ENCODE results near the gene ADGRG6. TPM values are rescaled to one million over a fixed set of nuclear protein-coding genes. Genes with fewer than 3 reads are reported as not detected.
"Not testable (repeated sequence)": the region's sequence is repeated elsewhere in the genome, so short reads cannot be mapped to it uniquely, and the experiment has no call there.

ADGRG6 gene
- total RNA-seq, 4 donors from 2014 or later = 1.5 to 6.0 (median 3.2) TPM

DNA sequence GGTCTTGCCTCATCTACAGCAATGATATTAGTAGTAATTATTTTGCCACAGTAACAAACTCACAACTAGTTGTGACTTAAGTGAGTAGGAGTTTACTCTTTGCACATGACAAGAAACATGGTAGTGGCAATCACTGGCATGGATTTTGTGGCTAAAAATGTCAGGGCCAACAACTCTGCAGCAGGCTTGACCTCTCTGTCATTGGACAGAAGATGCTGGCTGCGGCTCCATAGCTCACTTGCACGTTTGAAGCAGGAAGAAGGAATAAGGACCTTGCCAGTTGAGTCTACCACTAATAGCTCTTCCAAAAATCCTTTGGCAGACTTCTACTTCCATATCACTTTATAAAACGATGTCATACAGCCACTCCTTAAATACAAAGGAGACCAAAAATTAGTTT, 117.3 kb downstream of the ADGRG6 start:
- TF ChIP-seq, protein P1, sequence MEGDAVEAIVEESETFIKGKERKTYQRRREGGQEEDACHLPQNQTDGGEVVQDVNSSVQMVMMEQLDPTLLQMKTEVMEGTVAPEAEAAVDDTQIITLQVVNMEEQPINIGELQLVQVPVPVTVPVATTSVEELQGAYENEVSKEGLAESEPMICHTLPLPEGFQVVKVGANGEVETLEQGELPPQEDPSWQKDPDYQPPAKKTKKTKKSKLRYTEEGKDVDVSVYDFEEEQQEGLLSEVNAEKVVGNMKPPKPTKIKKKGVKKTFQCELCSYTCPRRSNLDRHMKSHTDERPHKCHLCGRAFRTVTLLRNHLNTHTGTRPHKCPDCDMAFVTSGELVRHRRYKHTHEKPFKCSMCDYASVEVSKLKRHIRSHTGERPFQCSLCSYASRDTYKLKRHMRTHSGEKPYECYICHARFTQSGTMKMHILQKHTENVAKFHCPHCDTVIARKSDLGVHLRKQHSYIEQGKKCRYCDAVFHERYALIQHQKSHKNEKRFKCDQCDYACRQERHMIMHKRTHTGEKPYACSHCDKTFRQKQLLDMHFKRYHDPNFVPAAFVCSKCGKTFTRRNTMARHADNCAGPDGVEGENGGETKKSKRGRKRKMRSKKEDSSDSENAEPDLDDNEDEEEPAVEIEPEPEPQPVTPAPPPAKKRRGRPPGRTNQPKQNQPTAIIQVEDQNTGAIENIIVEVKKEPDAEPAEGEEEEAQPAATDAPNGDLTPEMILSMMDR (IDR thresholded peaks at IDR 0.05 in 4 of 5, conservative IDR thresholded peaks at IDR 0.05 in 1 of 5) = no peak
- no peak for TF ChIP-seq POLR2A (IDR thresholded peaks at IDR 0.05)
- H3K9me3 ChIP-seq = no peaks in the 10 kb centered on the region
- H3K27ac ChIP-seq = no peak overlapping the region
- H3K27me3 ChIP-seq = no peaks in the 10 kb centered on the region
- DNase-seq = no peak
- intact Hi-C loops (cut with DNase I; ENCODE audit: low total_unique reads) = no loop called here
- H3K36me3 ChIP-seq = no peaks in the 10 kb centered on the region
- no peak overlapping the region for H3K4me3 ChIP-seq
- in situ Hi-C loops (cut with MboI; ENCODE audit: low sequenced_read_pairs in 4 of 4) = no loop called here
- no peaks in the 10 kb centered on the region for H3K4me1 ChIP-seq
- no peak for ATAC-seq

DNA sequence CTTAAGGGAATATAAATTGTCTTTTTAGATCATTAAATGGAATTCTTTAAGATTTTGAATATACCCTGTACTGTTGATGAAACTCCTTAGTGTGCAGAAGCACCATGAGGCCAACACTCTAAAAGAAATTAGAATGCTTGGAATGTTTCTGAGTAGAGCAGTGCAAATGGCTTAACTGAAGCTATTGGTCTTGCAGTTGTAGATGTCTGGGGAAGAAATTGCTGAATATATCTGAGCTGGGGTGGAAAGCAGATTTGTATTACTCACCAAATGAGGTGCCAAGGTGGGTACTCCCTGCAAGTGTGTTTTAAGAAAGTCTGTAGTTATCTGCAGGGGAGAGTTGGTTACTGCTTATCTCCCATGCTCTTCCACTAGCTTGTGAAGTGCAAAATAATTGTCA, 119.0 kb downstream of the ADGRG6 start:
- no peaks in the 10 kb centered on the region for H3K9me3 ChIP-seq
- DNase-seq (no peak), ATAC-seq (no peak)
- no peak overlapping the region for H3K4me3 ChIP-seq
- no peaks in the 10 kb centered on the region for H3K4me1 ChIP-seq
- no peaks in the 10 kb centered on the region for H3K27me3 ChIP-seq
- no peak for TF ChIP-seq POLR2A (IDR thresholded peaks at IDR 0.05)
- TF ChIP-seq, protein P1 (IDR thresholded peaks at IDR 0.05 in 4 of 5, conservative IDR thresholded peaks at IDR 0.05 in 1 of 5) = no peak
- in situ Hi-C loops (cut with MboI; ENCODE audit: low sequenced_read_pairs in 4 of 4) (no loop called here), intact Hi-C loops (cut with DNase I; ENCODE audit: low total_unique reads) (no loop called here)
- H3K36me3 ChIP-seq = no peaks in the 10 kb centered on the region
- H3K27ac ChIP-seq = no peak overlapping the region

DNA sequence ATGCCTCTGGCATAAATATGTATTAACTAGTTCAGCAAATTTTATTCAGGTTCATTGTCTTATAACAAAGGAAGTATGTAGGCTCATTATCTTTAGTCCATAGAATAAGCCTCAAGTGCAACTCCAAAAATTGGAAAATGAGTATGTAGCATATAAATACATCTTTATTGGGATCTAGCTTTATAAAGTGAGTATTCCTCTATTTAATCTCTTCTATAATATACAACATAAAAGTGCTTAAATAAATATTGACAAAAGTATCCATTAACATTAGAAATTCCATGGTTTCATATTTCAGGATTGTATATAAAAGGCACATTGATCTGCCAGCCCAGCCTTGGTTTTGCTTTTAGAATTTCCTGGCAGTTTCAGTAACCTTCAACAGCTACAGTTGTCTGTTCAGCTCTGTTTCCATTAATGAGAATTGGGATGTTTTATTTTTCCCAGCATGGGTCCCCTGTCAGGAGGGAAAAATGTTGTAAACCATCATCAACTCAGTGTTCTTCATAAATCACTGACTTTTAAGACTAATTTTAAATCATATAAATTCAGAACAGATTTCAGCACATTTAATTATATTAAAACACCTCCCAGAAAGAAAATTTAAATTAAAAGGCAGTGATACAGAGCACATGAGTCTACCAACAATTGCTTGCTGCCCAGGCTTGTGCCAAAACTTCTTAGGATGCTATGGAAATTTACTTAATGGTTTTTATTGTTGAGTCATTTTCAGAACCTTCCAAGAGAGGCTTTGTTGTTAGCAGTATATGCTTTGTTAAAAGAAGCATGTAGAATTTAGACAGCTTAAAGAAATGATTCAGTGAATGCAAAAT, 119.7 kb downstream of the ADGRG6 start:
- TF ChIP-seq, protein P1 (IDR thresholded peaks at IDR 0.05 in 4 of 5, conservative IDR thresholded peaks at IDR 0.05 in 1 of 5) = no peak
- no peak for TF ChIP-seq POLR2A (IDR thresholded peaks at IDR 0.05)
- DNase-seq (no peak), ATAC-seq (no peak)
- Histone ChIP-seq H3K4me3 (no peak overlapping the region), H3K27me3 (no peaks in the 10 kb centered on the region), H3K27ac (no peak overlapping the region), H3K4me1 (no peaks in the 10 kb centered on the region), H3K9me3 (no peaks in the 10 kb centered on the region), H3K36me3 (no peaks in the 10 kb centered on the region)
- intact Hi-C loops (cut with DNase I; ENCODE audit: low total_unique reads) = no loop called here
- in situ Hi-C loops (cut with MboI; ENCODE audit: low sequenced_read_pairs in 4 of 4) = no loop called here

DNA sequence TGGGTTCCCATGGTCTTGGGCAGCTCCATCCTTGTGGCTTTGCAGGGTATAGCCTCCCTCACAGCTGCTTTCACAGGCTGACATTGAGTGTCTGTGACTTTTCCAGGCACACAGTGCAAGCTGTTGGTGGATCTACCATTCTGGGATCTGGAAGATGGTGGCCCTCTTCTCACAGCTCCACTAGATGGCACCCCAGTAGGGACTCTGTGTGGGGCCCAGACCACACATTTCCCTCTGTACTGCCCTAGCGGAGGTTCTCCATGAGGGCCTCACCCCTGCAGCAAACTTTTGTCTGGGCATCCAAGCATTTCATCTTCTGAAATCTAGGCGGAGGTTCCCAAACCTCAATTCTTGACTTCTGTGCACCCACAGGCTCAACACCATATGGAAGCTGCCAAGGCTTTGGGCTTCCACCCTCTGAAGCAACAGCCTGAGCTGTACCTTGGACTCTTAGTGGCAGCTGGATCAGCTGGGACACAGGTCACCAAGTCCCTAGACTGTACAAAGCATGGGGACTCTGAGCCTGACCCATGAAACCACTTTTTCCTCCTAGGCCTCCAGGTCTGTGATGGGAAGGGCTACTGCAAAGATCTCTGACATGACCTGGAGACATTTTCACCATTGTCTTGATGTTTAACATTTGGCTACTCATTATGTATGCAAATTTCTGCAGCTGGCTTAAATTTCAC, 124.8 kb downstream of the ADGRG6 start:
- in situ Hi-C loops (cut with MboI; ENCODE audit: low sequenced_read_pairs in 4 of 4); intact Hi-C loops (cut with DNase I; ENCODE audit: low total_unique reads): not testable (repeated sequence)

DNA sequence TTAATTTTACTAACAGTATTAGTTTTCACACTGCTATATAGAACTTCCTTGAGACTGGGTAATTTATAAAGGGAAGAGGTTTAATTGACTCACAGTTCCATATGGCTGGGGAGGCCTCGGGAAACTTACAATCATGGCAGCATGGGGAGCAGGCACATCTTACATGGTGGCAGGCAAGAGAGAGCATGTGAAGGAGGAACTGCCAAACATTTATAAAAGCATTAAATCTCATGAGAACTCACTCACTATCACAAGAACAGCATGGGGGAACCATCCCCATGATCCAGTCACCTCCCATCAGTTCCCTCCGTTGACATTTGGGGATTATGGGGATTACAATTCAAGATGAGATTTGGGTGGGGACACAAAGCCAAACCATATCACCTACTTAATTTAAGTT, 126.7 kb downstream of the ADGRG6 start:
- H3K9me3 ChIP-seq; intact Hi-C loops (cut with DNase I; ENCODE audit: low total_unique reads); H3K27me3 ChIP-seq; H3K4me3 ChIP-seq; DNase-seq; H3K36me3 ChIP-seq; H3K27ac ChIP-seq; in situ Hi-C loops (cut with MboI; ENCODE audit: low sequenced_read_pairs in 4 of 4); H3K4me1 ChIP-seq; ATAC-seq: not testable (repeated sequence)

More for the DNA sequence above, 124.8 kb downstream of the ADGRG6 start:
- H3K36me3 ChIP-seq, H3K4me1 ChIP-seq, H3K27me3 ChIP-seq, DNase-seq, H3K9me3 ChIP-seq, H3K4me3 ChIP-seq, ATAC-seq, H3K27ac ChIP-seq: not testable (repeated sequence)
